NCI-H446 (cell line): ENCODE results near the gene CSNK1D.

ENCODE experiments used
- DNase-seq, 2 experiments: peaks; one replicate each; lab custom pipeline; 2025; lab: John Stamatoyannopoulos, UW

The CSNK1D gene

GRCh38 chr17:82310877-82311276 is 37.4 kb upstream of the CSNK1D start:
- DNase-seq: no peak

GRCh38 chr17:82309656-82310570 is 36.4 kb upstream of the CSNK1D start:
- no peak for DNase-seq

- no peak for DNase-seq
Observed at GRCh38 chr17:82305727-82306300, 32.3 kb upstream of the CSNK1D start.

DNA sequence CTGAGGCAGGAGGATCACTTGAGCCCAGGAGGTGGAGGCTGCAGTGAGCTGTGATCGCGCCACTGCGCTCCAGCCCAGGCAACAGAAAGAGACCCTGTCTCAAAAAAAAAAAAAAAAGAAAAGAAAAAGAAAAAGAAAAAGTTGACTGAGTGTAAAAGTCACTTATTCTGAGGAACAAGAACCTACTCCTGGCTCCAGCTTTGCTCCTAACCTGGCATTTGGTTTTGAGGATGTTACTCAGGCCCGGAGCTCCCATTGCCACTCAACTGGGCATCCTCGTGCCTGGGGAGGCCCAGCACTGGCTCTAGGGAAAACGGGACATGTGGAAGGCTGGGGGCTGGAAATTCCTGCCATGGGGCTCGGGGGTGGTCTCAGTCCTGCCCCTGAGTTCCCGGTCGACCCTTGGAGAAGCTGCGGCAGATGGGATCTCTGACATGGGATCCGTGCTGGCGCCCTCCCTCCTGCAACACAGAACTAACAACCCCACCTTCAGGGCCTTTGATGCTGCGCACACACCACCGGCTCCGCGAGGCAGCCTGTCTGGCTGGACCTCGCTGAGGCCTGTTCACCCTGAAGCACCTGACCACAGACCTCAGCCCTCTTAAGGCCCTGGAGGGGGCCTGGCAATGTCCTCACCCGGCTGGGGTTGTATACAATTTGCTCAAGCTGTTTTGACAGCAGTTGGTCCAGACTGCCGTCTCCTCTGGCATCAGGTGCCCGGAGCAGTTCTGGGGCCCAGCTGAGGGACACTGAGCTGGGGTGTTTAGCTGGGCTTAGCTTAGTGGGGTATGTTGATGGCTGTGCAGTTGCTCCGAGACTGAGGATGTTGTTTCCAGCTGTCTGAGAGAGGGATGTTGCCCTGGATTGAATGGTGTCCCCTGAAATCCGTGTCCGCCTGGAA is 31.6 kb upstream of the CSNK1D start:
- no peak for DNase-seq

DNA sequence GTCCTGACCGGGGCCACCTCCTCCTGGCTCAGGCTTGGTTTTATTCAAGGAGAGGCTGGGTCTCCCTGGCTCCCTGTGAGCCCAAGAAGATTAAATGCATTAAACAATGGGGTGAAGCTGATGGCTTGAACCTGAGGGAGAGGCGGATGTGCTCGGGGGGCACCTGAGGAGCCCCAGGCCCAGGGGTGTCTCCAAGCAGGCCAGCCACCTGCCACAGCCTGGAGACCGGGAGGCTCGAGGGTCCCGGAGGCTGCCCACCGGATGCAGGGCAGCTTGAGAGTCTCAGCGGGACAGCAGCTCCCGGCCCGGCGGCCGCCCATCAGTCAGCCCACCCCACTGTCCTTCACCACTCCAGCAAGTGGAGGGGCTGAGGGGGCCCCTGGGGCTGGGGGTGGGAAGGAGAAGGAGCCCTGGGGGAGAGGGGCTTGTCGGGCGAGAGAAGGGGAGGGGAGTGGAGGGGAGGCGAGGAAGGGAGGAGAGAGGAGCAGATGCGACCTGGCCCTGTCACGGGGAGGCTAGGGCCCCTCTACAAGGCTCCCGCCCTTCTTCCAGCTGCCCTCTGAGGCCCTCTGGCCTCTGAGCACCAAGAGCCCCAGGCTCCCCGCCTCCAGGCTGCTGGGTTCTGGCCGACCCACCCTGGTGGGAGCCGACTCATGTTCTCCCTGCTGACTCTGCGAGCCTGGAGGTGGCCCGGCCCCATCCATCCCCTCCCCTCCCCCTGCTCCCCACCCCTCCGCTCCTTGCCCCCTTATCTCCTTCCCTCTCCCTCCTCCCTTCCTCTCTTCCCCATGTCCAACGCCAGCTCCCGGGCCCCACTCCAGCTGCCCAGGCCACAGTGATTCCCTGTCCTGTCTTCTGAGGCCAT is 30.7 kb upstream of the CSNK1D start:
- no peak for DNase-seq

DNA sequence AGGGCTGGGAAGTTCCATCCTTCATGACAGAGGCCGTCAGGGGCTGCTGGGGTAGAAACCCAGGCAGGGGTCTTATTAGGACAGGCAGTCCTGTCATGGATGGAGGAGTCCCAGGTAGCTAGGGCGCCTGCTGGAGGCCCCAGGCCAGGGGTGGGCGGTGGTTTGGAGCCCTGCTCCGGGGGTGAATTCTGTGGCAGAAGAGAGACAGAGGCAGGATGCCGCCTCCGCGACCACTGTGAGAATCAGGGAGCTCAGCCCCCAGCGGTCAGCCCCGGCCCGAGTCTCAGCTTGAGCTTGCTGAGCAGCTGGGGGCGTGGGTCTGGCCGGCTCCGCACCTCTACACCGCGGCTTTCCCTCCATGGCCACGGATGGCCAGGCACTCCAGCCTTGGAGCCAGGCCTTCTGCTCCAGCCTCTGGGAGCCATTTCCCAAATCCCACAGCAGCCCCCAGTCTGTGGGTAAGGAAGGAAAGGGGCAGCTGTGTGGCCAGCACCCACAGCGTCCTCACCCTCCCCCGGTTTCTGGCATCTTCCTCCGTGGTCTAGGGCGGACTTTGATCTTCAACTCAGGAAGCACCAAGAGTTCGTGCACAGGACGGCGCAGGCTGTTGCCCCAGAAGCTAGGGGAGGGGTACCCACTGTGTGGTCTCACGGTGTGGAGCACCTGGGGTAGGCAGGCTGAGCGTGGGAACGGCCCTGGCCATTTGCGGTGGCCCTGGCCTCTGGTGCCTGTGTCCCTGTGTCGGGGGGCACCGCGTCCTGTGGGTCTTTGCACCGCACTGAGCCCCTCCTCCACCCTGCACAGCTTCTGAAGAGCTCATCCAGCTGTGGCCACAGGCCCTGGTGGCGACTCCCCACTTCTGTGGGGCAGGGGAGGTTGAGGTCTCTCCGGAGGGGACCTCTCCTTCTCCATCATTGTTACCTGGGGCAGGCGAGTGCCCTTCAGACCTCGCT is 29.8 kb upstream of the CSNK1D start:
- no peak for DNase-seq

- DNase-seq: no peak
Observed at GRCh38 chr17:82302568-82302963, 29.1 kb upstream of the CSNK1D start.

- no peak for DNase-seq
Observed at GRCh38 chr17:82301916-82302567, 28.5 kb upstream of the CSNK1D start.

DNA sequence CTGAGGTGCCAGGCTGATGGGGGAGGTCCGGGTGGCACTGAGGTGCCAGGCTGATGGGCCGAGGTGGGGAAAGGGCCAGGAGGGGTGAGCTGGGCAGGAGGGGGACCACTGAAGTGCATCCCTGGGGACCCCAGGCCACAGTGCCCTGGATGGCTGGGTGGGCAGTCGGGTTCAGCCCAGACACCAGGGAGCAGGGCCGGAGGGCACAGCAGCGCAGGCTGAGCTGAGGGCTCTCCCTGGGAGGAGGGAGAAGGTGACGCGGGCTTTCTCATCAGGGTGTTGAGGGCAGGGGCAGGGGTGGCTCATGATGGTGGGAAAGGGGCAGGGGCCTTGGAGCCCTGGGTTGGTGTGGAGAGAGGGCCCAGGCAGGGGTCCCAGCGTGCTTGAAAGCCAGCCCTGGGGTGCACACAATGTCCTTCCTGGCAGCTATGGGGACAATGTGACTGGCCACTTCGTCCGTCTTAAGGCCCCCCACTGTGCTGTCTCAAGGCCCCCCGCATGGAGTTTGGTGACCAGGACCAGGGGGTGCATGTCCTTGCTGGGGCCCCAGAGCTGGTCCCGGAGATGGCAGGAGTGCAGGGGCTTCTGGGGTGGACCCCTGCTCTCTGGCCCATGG is 27.9 kb upstream of the CSNK1D start:
- no peak for DNase-seq

GRCh38 chr17:82300707-82301270 is 27.3 kb upstream of the CSNK1D start:
- DNase-seq: peak in 1 of 2 experiments; percentile 71

- DNase-seq: no peak
Observed at GRCh38 chr17:82300228-82300627, 26.7 kb upstream of the CSNK1D start.

GRCh38 chr17:82299452-82299851 is 26.0 kb upstream of the CSNK1D start:
- DNase-seq: no peak

GRCh38 chr17:82298538-82299421 is 25.3 kb upstream of the CSNK1D start:
- DNase-seq: no peak

GRCh38 chr17:82297714-82298537 is 24.4 kb upstream of the CSNK1D start:
- peak; percentile 21 to 67 for DNase-seq

DNA sequence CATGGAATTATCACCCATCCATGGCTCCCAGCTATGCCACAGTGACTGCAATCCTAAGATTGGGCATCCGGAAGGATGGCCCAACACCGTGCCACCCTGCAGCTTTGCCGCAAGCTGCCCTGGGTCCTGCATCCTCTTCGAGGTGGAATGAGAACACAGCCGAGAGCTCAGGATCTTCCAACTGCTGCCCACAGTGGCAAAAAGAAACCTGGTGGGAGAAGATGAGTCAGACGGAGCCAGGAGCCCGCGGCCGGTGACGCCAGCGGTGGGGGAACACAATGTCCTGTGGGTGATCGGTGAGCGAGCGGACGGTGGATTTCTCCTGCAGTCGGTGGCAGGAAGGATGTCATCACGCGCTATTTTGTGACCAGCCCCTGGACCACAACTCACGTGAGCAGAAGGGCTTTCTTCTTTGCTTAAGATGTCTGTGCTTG is 23.8 kb upstream of the CSNK1D start:
- peak in 1 of 2 experiments; percentile 25 for DNase-seq

- DNase-seq: no peak
Observed at GRCh38 chr17:82296511-82297279, 23.2 kb upstream of the CSNK1D start.
